GM19193 (cell line): ENCODE results near the gene VAMP3.

Experiments
- POLR2A ChIP-seq: IDR thresholded peaks from 4 replicates; pipeline ENCODE4 v1.6.1; 2011; ENCODE audit not compliant: insufficient read depth, insufficient read length; ENCODE audit errors: extremely low read depth

Gene VAMP3

GRCh38 chr1:7827126-7827955 lies 56.2 kb downstream of the VAMP3 start:
- peak; percentile 40 for TF ChIP-seq POLR2A
